H9 (cell line): ENCODE data around the gene TM2D1. TPM values are rescaled to one million over a fixed set of nuclear protein-coding genes. Genes with fewer than 3 reads are reported as not detected.
A peak's percentile ranks its signal among the peaks of the same experiment; 100 is the strongest.

Experiments used
- DNase-seq: peaks from one replicate; pipeline ENCODE4 v3.0.0-alpha.2; 2017
- H2AFZ ChIP-seq: one replicate; pipeline ENCODE4 v1.6.1; 2013; ENCODE audit warnings: mild to moderate bottlenecking, low read length, control low read depth, moderate library complexity
- H2AK5ac ChIP-seq: 2 replicates; pipeline ENCODE4 v1.6.1; 2013; ENCODE audit warnings: low read length, control low read depth, mixed read lengths; ENCODE audit not compliant: insufficient read length
- H2BK120ac ChIP-seq: one replicate; pipeline ENCODE4 v1.6.1; 2013; ENCODE audit warnings: low read depth, mild to moderate bottlenecking, low read length, control low read depth, inconsistent platforms; ENCODE audit not compliant: poor library complexity, severe bottlenecking
- H2BK12ac ChIP-seq: 2 replicates; pipeline ENCODE4 v1.6.1; 2013; ENCODE audit warnings: low read length, control low read depth, mixed read lengths, low read depth; ENCODE audit not compliant: insufficient read length
- H2BK15ac ChIP-seq: 2 replicates; pipeline ENCODE4 v1.6.1; 2013; ENCODE audit warnings: low read depth, low read length, control low read depth
- H2BK20ac ChIP-seq: one replicate; pipeline ENCODE4 v1.6.1; 2013; ENCODE audit warnings: low read depth, mild to moderate bottlenecking, low read length, control low read depth, inconsistent platforms; ENCODE audit not compliant: poor library complexity, severe bottlenecking
- H2BK5ac ChIP-seq: 2 replicates; pipeline ENCODE4 v1.6.1; 2013; ENCODE audit warnings: low read length, control low read depth, mixed read lengths; ENCODE audit not compliant: insufficient read length
- H3K14ac ChIP-seq: 2 replicates; pipeline ENCODE4 v1.6.1; 2013; ENCODE audit warnings: low read length, control low read depth; ENCODE audit not compliant: insufficient read depth
- H3K18ac ChIP-seq: 2 replicates; pipeline ENCODE4 v1.6.1; 2013; ENCODE audit warnings: low read depth, mild to moderate bottlenecking, mixed read lengths, low read length, control low read depth; ENCODE audit not compliant: insufficient read length
- H3K23ac ChIP-seq: 2 replicates; pipeline ENCODE4 v1.6.1; 2013; ENCODE audit warnings: low read length, control low read depth, mixed read lengths, low read depth; ENCODE audit not compliant: insufficient read length
- H3K23me2 ChIP-seq: 2 replicates; pipeline ENCODE4 v1.6.1; 2013; ENCODE audit warnings: low read depth, mild to moderate bottlenecking, mixed read lengths, low read length, control low read depth; ENCODE audit not compliant: insufficient read length, poor library complexity, severe bottlenecking
- H3K27ac ChIP-seq: 2 replicates; pipeline ENCODE4 v1.5.1; 2013; ENCODE audit warnings: low read length, control low read depth, mixed read lengths, low read depth; ENCODE audit not compliant: insufficient read length
- H3K27me3 ChIP-seq: 2 replicates; pipeline ENCODE4 v1.6.1; 2013; ENCODE audit warnings: low read length, control low read depth, inconsistent platforms; ENCODE audit not compliant: insufficient read depth
- H3K4ac ChIP-seq: 2 replicates; pipeline ENCODE4 v1.6.1; 2013; ENCODE audit warnings: low read depth, mild to moderate bottlenecking, control low read depth, inconsistent platforms, low read length, moderate library complexity
- H3K4me1 ChIP-seq: 2 replicates; pipeline ENCODE4 v1.6.1; 2013; ENCODE audit warnings: low read length, control low read depth, inconsistent platforms; ENCODE audit not compliant: insufficient read depth
- H3K4me2 ChIP-seq: 2 replicates; pipeline ENCODE4 v1.6.1; 2013; ENCODE audit warnings: low read length, control low read depth, mixed read lengths; ENCODE audit not compliant: insufficient read length, insufficient read depth
- H3K56ac ChIP-seq: 2 replicates; pipeline ENCODE4 v1.6.1; 2013; ENCODE audit warnings: low read depth, mild to moderate bottlenecking, mixed read lengths, low read length, control low read depth; ENCODE audit not compliant: insufficient read length
- H3K79me1 ChIP-seq: 2 replicates; pipeline ENCODE4 v1.6.1; 2013; ENCODE audit warnings: low read depth, mild to moderate bottlenecking, moderate library complexity, low read length, control low read depth, inconsistent platforms; ENCODE audit not compliant: insufficient read depth, poor library complexity, severe bottlenecking
- H3K79me2 ChIP-seq: 2 replicates; pipeline ENCODE4 v1.6.1; 2013; ENCODE audit warnings: low read length, control low read depth, inconsistent platforms; ENCODE audit not compliant: insufficient read depth
- H3K9ac ChIP-seq: 2 replicates; pipeline ENCODE4 v1.6.1; 2013; ENCODE audit warnings: low read length, control low read depth, mixed read lengths; ENCODE audit not compliant: insufficient read length; ENCODE audit errors: extremely low read depth
- H3K9me3 ChIP-seq: one replicate; pipeline ENCODE4 v1.6.1; 2013; ENCODE audit warnings: low read depth, low read length, inconsistent platforms; ENCODE audit not compliant: control insufficient read depth
- H3T11ph ChIP-seq: one replicate; pipeline ENCODE4 v1.6.1; 2013; ENCODE audit warnings: mild to moderate bottlenecking, low read length, control low read depth, inconsistent platforms
- H4K20me1 ChIP-seq: one replicate; pipeline ENCODE4 v1.6.1; 2013; ENCODE audit not compliant: control insufficient read depth, insufficient read length, insufficient read depth
- H4K5ac ChIP-seq: 2 replicates; pipeline ENCODE4 v1.6.1; 2013; ENCODE audit warnings: low read depth, mild to moderate bottlenecking, mixed read lengths, low read length, control low read depth; ENCODE audit not compliant: insufficient read length
- H4K8ac ChIP-seq: replicated peaks from 2 replicates; pipeline ENCODE4 v1.6.1; 2013; ENCODE audit warnings: low read length, control low read depth, mixed read lengths, low read depth; ENCODE audit not compliant: insufficient read length
- H4K91ac ChIP-seq: 2 replicates; pipeline ENCODE4 v1.6.1; 2013; ENCODE audit warnings: low read depth, mild to moderate bottlenecking, moderate library complexity, mixed read lengths, low read length, control low read depth; ENCODE audit not compliant: insufficient read length
- H3K27ac Mint-ChIP-seq, 3 experiments: 2 replicates in 2 of 3; 3 replicates in 1 of 3; pipeline ENCODE4 v1.8.0; 2020 to 2021; ENCODE audit warnings: mixed read lengths in 3 of 3, mild to moderate bottlenecking in 1 of 3, moderate library complexity in 1 of 3
- H3K27me3 Mint-ChIP-seq: 2 replicates; pipeline ENCODE4 v1.8.0; 2021; ENCODE audit warnings: low read depth, mild to moderate bottlenecking, moderate library complexity, mixed read lengths
- H3K36me3 Mint-ChIP-seq, 3 experiments: 2 replicates in 2 of 3; 3 replicates in 1 of 3; pipeline ENCODE4 v1.8.0; 2020 to 2021; ENCODE audit warnings: low read depth in 3 of 3, mixed read lengths in 3 of 3; ENCODE audit not compliant: insufficient read depth in 1 of 3
- H3K4me1 Mint-ChIP-seq, 2 experiments: 2 replicates each; pipeline ENCODE4 v1.8.0; 2020; ENCODE audit warnings: mixed read lengths in 2 of 2
- H3K4me3 Mint-ChIP-seq, 2 experiments: 2 replicates in 1 of 2; 3 replicates in 1 of 2; pipeline ENCODE4 v1.8.0; 2020 to 2021; ENCODE audit warnings: mild to moderate bottlenecking in 2 of 2, mixed read lengths in 2 of 2, moderate library complexity in 1 of 2
- H3K9me3 Mint-ChIP-seq, 2 experiments: 2 replicates in 1 of 2; 3 replicates in 1 of 2; pipeline ENCODE4 v1.8.0; 2020; ENCODE audit warnings: mild to moderate bottlenecking in 2 of 2, mixed read lengths in 2 of 2, moderate library complexity in 1 of 2
- CTCF ChIP-seq: fragments of 200-600 bp; sonication (generic); conservative IDR thresholded peaks from 3 replicates; pipeline ENCODE4 v1.8.0; 2021; ENCODE audit warnings: antibody characterized with exemption, mild to moderate bottlenecking
- WGBS: extraction: QIAGEN DNeasy Blood & Tissue Kit; methylation state at CpG from one replicate; pipeline ENCODE4 v1.1.7; 2013; ENCODE audit warnings: missing lambda C conversion rate, low lambda C conversion rate, mixed read lengths; ENCODE audit not compliant: insufficient read length; ENCODE audit errors: extremely low coverage; 5-methylcytosine and 5-hydroxymethylcytosine counted together
- total RNA-seq: library from RNA; stranded (reverse); gene quantifications from 2 replicates; pipeline ENCODE4 v1.2.1, GENCODE V29; 2021

TM2D1 gene
- total RNA-seq, 1 experiment from 2014 or later, result 20.3 TPM

- Histone ChIP-seq H2AK5ac (no peak overlapping the region), H3K79me1 (peaks cover 3% of the 10 kb centered on the region), H3K23me2 (peaks cover 9% of the 10 kb centered on the region), H2BK15ac (no peak overlapping the region), H2BK120ac (no peak overlapping the region), H3T11ph (no peak overlapping the region), H3K4me1 (peaks cover 9% of the 10 kb centered on the region; the same call in 1 of the 2 replicates), H3K9me3 (no peaks in the 10 kb centered on the region), H2BK20ac (no peak overlapping the region), H3K27ac (no peak overlapping the region), H4K8ac (no peak overlapping the region), H3K56ac (no peak overlapping the region), H3K23ac (no peak overlapping the region), H3K14ac (peak overlapping the region; percentile 23; the same call in 1 of the 2 replicates), H2AFZ (no peak overlapping the region), H4K5ac (no peak overlapping the region), H3K4ac (no peak overlapping the region), H3K18ac (no peak overlapping the region), H3K27me3 (no peaks in the 10 kb centered on the region), H2BK5ac (no peak overlapping the region), H3K9ac (peak overlapping the region; percentile 45), H3K79me2 (peaks cover 11% of the 10 kb centered on the region; the same call in 1 of the 2 replicates), H2BK12ac (no peak overlapping the region), H3K4me2 (peak overlapping the region; percentile 72), H4K91ac (no peak overlapping the region), H4K20me1 (no peaks in the 10 kb centered on the region)
- Mint-ChIP-seq H3K27ac (peak overlapping the region in 2 of 3 experiments; percentile 8 to 66; a peak in 4 of 7 replicates), H3K27me3 (no peaks in the 10 kb centered on the region), H3K4me3 (peak overlapping the region; percentile 86 to 93), H3K4me1 (peaks cover 27 to 30% of the 10 kb centered on the region in 2 experiments), H3K9me3 (no peaks in the 10 kb centered on the region), H3K36me3 (peaks cover 0 to 5% (median 5%) of the 10 kb centered on the region in 3 experiments; a peak in 4 of 7 replicates)
- DNase-seq, result peak; percentile 35
- no CpG with 5 or more reads among the region's 74 CpGs for WGBS
- TF ChIP-seq CTCF, result no peak
Observed at GRCh38 chr1:61742620-61743430, 17.9 kb upstream of the TM2D1 start.
